Ishikawa (cell line): ENCODE results near the gene CACNA1F.

Experiments used
- CEBPB ChIP-seq: IDR thresholded peaks from 2 replicates; pipeline ENCODE4 v1.6.1; 2012
- CREB1 ChIP-seq: IDR thresholded peaks from 2 replicates; pipeline ENCODE4 v1.6.1; 2012; ENCODE audit warnings: low read depth
- EGR1 ChIP-seq: IDR thresholded peaks from 2 replicates; pipeline ENCODE4 v1.6.1; 2012
- EP300 ChIP-seq: IDR thresholded peaks from 2 replicates; pipeline ENCODE4 v1.6.1; 2012; ENCODE audit warnings: borderline replicate concordance
- FOXM1 ChIP-seq: IDR thresholded peaks from 2 replicates; pipeline ENCODE4 v1.6.1; 2012; ENCODE audit warnings: low read depth, borderline replicate concordance
- MAX ChIP-seq: IDR thresholded peaks from 2 replicates; pipeline ENCODE4 v1.6.1; 2012
- NFIC ChIP-seq: IDR thresholded peaks from 2 replicates; pipeline ENCODE4 v1.6.1; 2012
- RAD21 ChIP-seq: IDR thresholded peaks from 2 replicates; pipeline ENCODE4 v1.6.1; 2012; ENCODE audit warnings: low read depth
- TAF1 ChIP-seq: IDR thresholded peaks from 2 replicates; pipeline ENCODE4 v1.6.1; 2012; ENCODE audit warnings: low read depth, mild to moderate bottlenecking
- TCF12 ChIP-seq: IDR thresholded peaks from 2 replicates; pipeline ENCODE4 v1.6.1; 2012; ENCODE audit warnings: low read depth
- TEAD4 ChIP-seq: IDR thresholded peaks from 2 replicates; pipeline ENCODE4 v1.6.1; 2012
- USF1 ChIP-seq: IDR thresholded peaks from 2 replicates; pipeline ENCODE4 v1.6.1; 2012
- YY1 ChIP-seq: IDR thresholded peaks from 2 replicates; pipeline ENCODE4 v1.6.1; 2012; ENCODE audit warnings: low read depth
- ZBTB7A ChIP-seq: IDR thresholded peaks from 2 replicates; pipeline ENCODE4 v1.6.1; 2012; ENCODE audit warnings: low read depth
- TF ChIP-seq, protein P1 (sequence below): IDR thresholded peaks from 2 replicates; pipeline ENCODE4 v1.6.1; 2012; ENCODE audit warnings: low read depth, mild to moderate bottlenecking

The CACNA1F gene

DNA sequence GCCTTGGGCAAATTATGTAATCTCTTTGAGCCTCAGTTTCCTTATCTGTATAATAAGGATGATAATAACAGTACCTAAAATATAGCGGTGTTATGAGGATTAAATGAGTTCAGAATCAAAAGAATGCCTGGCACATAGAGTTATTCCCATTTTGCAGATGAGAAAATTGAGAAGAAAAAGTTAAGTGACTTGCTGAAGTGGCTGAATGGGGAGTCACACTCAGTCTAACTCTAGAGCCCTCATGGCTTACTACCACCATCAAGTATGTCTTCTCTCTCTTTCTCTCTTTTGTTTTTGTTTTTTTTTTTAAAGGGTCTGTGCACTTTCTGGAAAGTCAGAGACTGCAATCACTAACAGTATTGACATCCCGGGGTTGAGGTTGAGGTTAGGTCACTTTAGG is 615 bp downstream of the CACNA1F start:
- TF ChIP-seq CEBPB (no peak), CREB1 (no peak), EP300 (no peak), RAD21 (no peak), YY1 (no peak), MAX (no peak)

DNA sequence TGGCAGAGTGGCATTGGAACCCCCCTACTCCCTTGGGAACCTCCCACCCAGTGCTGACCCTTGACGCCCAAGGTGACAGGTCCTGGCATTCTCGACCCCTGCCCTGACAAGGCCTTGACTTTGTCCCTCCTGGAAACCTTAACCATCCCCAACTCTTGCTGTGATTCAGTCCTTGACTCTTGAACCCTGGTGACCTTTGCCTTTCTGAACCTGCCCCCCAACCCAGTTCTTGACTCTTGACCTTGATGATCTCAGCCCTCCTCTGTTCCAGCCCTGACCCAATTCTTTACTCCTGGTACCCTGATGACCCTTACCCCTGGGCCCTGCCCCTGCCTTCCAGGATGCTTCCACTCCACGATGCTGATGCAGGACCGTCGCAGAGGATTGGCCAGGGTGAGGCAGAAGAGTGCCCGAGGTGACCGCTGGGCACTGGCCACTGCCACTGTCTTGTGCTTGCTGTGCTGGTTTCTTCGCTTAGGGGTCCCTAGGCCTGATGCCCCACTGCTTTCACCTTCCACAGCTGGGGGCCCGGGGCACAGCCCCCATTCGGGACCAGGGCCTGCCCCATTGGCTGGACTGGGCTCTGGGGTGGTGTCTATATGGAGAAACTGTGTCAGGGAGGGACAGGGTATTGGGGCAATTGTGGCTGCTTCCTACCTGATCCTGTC is 1.7 kb downstream of the CACNA1F start:
- TF ChIP-seq TEAD4, result no peak

- TF ChIP-seq CREB1 (no peak), TEAD4 (no peak), MAX (no peak), NFIC (no peak)
- TF ChIP-seq, protein P1, sequence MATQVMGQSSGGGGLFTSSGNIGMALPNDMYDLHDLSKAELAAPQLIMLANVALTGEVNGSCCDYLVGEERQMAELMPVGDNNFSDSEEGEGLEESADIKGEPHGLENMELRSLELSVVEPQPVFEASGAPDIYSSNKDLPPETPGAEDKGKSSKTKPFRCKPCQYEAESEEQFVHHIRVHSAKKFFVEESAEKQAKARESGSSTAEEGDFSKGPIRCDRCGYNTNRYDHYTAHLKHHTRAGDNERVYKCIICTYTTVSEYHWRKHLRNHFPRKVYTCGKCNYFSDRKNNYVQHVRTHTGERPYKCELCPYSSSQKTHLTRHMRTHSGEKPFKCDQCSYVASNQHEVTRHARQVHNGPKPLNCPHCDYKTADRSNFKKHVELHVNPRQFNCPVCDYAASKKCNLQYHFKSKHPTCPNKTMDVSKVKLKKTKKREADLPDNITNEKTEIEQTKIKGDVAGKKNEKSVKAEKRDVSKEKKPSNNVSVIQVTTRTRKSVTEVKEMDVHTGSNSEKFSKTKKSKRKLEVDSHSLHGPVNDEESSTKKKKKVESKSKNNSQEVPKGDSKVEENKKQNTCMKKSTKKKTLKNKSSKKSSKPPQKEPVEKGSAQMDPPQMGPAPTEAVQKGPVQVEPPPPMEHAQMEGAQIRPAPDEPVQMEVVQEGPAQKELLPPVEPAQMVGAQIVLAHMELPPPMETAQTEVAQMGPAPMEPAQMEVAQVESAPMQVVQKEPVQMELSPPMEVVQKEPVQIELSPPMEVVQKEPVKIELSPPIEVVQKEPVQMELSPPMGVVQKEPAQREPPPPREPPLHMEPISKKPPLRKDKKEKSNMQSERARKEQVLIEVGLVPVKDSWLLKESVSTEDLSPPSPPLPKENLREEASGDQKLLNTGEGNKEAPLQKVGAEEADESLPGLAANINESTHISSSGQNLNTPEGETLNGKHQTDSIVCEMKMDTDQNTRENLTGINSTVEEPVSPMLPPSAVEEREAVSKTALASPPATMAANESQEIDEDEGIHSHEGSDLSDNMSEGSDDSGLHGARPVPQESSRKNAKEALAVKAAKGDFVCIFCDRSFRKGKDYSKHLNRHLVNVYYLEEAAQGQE, result no peak
These were observed 2.5 kb downstream of the CACNA1F start for GRCh38 chrX:49230500-49231232.

- no peak for TF ChIP-seq EP300
- TF ChIP-seq FOXM1, result no peak
- no peak for TF ChIP-seq CREB1
- TF ChIP-seq MAX, result no peak
- TF ChIP-seq, protein P1, result no peak
These were observed 5.0 kb downstream of the CACNA1F start for GRCh38 chrX:49228185-49228584.

DNA sequence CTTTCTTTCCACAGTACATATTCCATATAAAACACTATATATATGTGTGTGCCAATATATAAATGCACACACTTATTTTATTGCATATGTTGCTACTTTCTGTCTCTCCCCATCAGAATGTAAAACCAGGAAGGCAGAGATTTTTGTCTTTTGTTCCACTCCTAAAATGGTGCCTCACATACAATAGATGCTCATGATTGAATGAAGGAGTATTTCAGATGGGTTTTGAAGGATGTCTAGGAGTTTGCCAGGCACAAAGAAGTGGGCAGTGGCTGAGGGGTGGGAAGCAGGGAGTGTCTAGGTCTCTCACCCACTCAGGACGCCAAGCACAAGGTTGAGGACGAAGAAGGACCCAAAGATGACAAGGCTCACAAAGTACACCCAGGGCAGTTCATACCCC is 5.4 kb downstream of the CACNA1F start:
- no peak for TF ChIP-seq CREB1
- no peak for TF ChIP-seq EGR1
- TF ChIP-seq TEAD4, result no peak
- TF ChIP-seq, protein P1, result no peak
- TF ChIP-seq RAD21, result no peak
- no peak for TF ChIP-seq EP300
- TF ChIP-seq MAX, result no peak
- TF ChIP-seq FOXM1, result no peak
- no peak for TF ChIP-seq TCF12
- TF ChIP-seq USF1, result no peak
- no peak for TF ChIP-seq YY1
- TF ChIP-seq CEBPB, result no peak

GRCh38 chrX:49226946-49227345 is 6.2 kb downstream of the CACNA1F start:
- TF ChIP-seq, protein P1, result no peak
- no peak for TF ChIP-seq TCF12
- TF ChIP-seq EGR1, result no peak
- no peak for TF ChIP-seq NFIC
- no peak for TF ChIP-seq ZBTB7A
- no peak for TF ChIP-seq USF1
- TF ChIP-seq CREB1, result no peak
- no peak for TF ChIP-seq YY1
- no peak for TF ChIP-seq MAX
- no peak for TF ChIP-seq FOXM1
- TF ChIP-seq TAF1, result no peak
